SIG-M5 treated with dmso at 0.1 percent for 504 hours (cell line): ENCODE data around the gene OPA3.
A peak's percentile ranks its signal among the peaks of the same experiment; 100 is the strongest.

Experiments used
- DNase-seq: peaks from one replicate; lab custom pipeline; 2025; ENCODE audit not compliant: unreplicated experiment; lab: John Stamatoyannopoulos, UW

OPA3 gene

GRCh38 chr19:45484273-45484945 lies 100.2 kb downstream of the OPA3 start:
- DNase-seq, result no peak

DNA sequence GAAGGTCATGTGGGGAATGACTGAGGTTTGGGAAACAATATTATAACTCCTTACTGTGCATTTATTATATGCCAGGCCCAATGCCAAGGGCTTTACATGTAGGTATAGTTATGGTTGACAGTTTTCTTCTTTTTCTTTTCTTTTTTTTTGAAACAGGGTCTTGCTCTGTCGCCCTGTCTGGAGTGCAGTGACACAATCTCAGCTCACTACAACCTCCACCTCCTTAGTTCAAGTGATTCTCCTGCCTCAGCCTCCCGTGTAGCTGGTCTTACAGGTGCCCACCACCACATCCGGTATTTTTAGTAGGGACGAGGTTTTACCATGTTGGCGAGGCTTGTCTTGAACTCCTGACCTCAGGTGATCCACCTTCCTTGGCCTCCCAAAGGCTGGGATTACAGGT lies 101.6 kb downstream of the OPA3 start:
- DNase-seq, result no peak

DNA sequence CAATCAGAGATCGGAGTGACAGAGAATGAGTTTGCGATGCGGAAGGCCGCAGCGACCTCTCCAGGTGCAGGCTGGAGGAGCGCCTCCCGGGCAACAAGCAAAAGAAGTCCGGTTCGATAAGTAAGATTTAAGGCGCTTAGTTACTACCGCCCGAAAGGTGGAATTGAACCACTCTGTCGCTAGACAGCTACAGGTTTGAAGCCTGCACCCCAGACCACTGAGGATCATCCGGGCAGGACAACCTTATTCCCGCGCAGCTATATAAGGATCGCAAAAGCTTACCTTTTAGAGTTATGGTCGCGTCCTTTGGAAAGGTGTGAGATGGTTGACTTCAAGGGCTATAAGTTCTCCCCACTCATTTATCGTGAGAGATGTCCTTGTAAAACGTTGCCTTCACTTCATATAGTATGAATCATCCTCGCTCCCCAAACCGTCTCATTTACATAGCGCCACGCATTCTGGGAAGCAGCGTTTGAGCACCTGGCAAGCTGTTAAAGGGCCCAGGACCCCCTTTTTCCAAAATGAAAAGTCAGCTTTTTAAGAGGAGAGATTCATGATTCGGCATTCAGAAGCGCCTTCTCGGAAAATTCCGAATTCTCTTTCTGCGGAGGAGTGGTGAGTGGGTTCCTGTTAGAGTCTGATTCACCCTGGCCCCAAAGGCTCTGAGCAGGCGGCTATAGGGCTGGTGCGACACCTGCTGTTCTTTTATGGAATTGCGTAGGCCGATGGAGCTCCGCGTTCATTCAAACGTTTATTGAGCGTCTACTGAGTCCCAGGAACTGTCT lies 106.0 kb downstream of the OPA3 start:
- peak; percentile 82 for DNase-seq

- no peak for DNase-seq
Measured at GRCh38 chr19:45477713-45478453, 106.7 kb downstream of the OPA3 start.
